HL-60 (cell line): Measurements from ENCODE around the gene LCE3B.

ENCODE experiments used
- DNase-seq, 2 experiments: peaks; one replicate each; pipeline ENCODE4 v3.0.0-alpha.2; 2010 to 2020; ENCODE audit warnings: low read depth in 1 of 2, low spot score in 1 of 2
- H3K27ac ChIP-seq: fragments of 250-450 bp; sonication (Bioruptor Pico); replicated peaks from 2 replicates; pipeline ENCODE4 v1.5.1; 2020; ENCODE audit warnings: mild to moderate bottlenecking, moderate library complexity
- H3K27me3 ChIP-seq: fragments of 250-450 bp; sonication (Bioruptor Pico); 2 replicates; pipeline ENCODE4 v1.5.1; 2021; ENCODE audit warnings: mild to moderate bottlenecking, moderate library complexity; ENCODE audit not compliant: insufficient read depth, poor library complexity, severe bottlenecking
- H3K4me3 ChIP-seq: replicated peaks from 2 replicates; pipeline ENCODE4 v1.5.1; 2011; ENCODE audit warnings: mild to moderate bottlenecking, control low read depth, low read length; ENCODE audit not compliant: insufficient read depth
- GABPA ChIP-seq: IDR thresholded peaks from 2 replicates; pipeline ENCODE4 v1.6.1; 2012; ENCODE audit warnings: low read depth
- POLR2AphosphoS5 ChIP-seq: IDR thresholded peaks from 2 replicates; pipeline ENCODE4 v1.6.1; 2012; ENCODE audit warnings: low read depth
- SPI1 ChIP-seq: IDR thresholded peaks from 2 replicates; pipeline ENCODE4 v1.6.1; 2012; ENCODE audit warnings: low read depth, mild to moderate bottlenecking, borderline replicate concordance
- long read RNA-seq: library from polyadenylated mRNA; unstranded; transcript quantifications from one replicate; pipeline ENCODE4 v2.0.0, GENCODE V29; 2020
- TF ChIP-seq, protein P1 (sequence below): IDR thresholded peaks from one replicate; pipeline ENCODE4 v1.5.1; 2011; ENCODE audit warnings: low read length, control low read depth, inconsistent platforms; ENCODE audit not compliant: insufficient read depth
- TF ChIP-seq, protein P2 (sequence below): IDR thresholded peaks from 2 replicates; pipeline ENCODE4 v1.6.1; 2012; ENCODE audit warnings: low read depth; ENCODE audit not compliant: insufficient replicate concordance

Gene LCE3B, protein sequence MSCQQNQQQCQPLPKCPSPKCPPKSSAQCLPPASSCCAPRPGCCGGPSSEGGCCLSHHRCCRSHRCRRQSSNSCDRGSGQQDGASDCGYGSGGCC
- long read RNA-seq: 0 reads

DNA sequence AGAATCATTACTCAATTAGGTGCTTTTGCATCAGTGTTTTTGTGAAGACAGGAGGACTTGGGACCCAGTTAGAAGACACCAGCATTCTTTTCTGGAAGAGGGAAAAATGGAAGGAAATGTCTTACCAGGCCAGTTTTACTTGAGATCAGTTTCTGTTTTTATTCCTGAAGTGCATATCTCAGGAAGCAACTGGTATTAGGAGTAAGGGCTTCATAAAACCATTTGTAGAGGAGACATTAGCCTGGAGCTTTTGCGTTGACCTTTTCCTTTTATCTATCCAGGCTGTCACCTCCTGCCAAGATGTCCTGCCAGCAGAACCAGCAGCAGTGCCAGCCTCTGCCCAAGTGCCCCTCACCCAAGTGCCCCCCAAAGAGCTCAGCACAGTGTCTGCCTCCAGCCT lies at the start of gene LCE3B:
LCE3B (plus strand) TSS at position 301 of the 400 bp plus-strand sequence; CDS start at position 301, 0 bp downstream.
- DNase-seq: no peak
- no peak within 1 kb of the TSS for H3K4me3 ChIP-seq
- no peak within 1 kb of the TSS for H3K27ac ChIP-seq
- TF ChIP-seq, protein P1, sequence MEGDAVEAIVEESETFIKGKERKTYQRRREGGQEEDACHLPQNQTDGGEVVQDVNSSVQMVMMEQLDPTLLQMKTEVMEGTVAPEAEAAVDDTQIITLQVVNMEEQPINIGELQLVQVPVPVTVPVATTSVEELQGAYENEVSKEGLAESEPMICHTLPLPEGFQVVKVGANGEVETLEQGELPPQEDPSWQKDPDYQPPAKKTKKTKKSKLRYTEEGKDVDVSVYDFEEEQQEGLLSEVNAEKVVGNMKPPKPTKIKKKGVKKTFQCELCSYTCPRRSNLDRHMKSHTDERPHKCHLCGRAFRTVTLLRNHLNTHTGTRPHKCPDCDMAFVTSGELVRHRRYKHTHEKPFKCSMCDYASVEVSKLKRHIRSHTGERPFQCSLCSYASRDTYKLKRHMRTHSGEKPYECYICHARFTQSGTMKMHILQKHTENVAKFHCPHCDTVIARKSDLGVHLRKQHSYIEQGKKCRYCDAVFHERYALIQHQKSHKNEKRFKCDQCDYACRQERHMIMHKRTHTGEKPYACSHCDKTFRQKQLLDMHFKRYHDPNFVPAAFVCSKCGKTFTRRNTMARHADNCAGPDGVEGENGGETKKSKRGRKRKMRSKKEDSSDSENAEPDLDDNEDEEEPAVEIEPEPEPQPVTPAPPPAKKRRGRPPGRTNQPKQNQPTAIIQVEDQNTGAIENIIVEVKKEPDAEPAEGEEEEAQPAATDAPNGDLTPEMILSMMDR: no peak
- TF ChIP-seq POLR2AphosphoS5 (no peak), GABPA (no peak), SPI1 (no peak)
- TF ChIP-seq, protein P2, sequence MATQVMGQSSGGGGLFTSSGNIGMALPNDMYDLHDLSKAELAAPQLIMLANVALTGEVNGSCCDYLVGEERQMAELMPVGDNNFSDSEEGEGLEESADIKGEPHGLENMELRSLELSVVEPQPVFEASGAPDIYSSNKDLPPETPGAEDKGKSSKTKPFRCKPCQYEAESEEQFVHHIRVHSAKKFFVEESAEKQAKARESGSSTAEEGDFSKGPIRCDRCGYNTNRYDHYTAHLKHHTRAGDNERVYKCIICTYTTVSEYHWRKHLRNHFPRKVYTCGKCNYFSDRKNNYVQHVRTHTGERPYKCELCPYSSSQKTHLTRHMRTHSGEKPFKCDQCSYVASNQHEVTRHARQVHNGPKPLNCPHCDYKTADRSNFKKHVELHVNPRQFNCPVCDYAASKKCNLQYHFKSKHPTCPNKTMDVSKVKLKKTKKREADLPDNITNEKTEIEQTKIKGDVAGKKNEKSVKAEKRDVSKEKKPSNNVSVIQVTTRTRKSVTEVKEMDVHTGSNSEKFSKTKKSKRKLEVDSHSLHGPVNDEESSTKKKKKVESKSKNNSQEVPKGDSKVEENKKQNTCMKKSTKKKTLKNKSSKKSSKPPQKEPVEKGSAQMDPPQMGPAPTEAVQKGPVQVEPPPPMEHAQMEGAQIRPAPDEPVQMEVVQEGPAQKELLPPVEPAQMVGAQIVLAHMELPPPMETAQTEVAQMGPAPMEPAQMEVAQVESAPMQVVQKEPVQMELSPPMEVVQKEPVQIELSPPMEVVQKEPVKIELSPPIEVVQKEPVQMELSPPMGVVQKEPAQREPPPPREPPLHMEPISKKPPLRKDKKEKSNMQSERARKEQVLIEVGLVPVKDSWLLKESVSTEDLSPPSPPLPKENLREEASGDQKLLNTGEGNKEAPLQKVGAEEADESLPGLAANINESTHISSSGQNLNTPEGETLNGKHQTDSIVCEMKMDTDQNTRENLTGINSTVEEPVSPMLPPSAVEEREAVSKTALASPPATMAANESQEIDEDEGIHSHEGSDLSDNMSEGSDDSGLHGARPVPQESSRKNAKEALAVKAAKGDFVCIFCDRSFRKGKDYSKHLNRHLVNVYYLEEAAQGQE: no peak
- no peaks in the 10 kb centered on the region for H3K27me3 ChIP-seq

DNA sequence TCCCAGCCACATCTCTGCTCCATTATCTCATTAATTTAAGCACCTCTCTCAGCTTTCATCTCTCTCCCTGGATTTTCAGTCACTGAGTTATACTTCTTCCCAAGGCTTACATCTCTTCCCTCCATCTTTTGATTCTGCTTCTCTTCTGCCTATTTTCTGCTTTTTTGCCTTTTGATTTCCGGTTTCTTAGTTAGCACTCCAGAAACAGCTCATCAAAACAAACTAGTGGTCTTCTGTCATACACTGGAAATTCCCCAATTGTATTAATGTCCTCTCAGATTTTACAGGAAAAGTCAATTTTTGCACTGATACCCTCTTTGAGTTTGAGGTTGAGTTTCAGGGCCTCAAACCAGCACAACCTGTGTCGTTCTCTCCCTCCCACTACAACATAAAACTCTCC lies 48.5 kb upstream of the LCE3B start:
- TF ChIP-seq SPI1 (no peak), POLR2AphosphoS5 (no peak), GABPA (no peak)
- TF ChIP-seq, protein P1: no peak
- TF ChIP-seq, protein P2: no peak
- no peak overlapping the region for H3K27ac ChIP-seq
- no peak for DNase-seq
- no peaks in the 10 kb centered on the region for H3K27me3 ChIP-seq
- H3K4me3 ChIP-seq: no peak overlapping the region

DNA sequence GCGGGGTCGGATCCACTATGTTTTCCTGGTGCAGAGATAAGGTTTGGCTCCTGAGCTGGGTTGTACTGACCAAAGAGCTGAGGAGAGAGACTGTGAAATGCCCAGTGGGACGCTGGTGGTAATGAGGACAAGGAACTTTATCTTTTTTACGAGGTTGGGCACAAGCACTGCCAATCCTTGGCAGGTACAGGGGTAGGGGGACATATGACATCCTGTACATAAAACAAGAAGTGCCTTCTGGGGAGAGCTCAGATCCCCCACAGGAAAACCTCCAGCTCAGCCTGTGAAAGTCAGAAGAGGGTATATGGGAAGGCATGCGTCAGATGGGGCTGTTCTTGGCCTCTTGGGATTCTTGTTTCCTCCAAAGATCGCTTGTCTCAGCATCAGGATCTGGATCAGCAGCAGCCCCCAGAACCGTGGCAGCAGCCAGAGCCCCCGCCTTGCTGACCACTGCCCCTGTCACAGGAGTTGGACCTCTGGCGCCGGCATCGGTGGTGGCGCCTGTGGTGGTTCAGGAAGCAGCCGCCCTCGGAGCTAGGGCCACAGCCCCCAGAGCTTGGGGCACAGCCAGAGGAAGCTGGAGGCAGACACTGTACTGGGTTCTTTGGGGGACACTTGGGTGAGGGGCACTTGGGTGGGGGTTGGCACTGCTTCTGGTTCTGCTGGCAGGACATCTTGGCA lies 47.9 kb upstream of the LCE3B start:
- Histone ChIP-seq H3K4me3 (no peak overlapping the region), H3K27ac (no peak overlapping the region), H3K27me3 (no peaks in the 10 kb centered on the region)
- DNase-seq: no peak
- TF ChIP-seq SPI1: no peak

DNA sequence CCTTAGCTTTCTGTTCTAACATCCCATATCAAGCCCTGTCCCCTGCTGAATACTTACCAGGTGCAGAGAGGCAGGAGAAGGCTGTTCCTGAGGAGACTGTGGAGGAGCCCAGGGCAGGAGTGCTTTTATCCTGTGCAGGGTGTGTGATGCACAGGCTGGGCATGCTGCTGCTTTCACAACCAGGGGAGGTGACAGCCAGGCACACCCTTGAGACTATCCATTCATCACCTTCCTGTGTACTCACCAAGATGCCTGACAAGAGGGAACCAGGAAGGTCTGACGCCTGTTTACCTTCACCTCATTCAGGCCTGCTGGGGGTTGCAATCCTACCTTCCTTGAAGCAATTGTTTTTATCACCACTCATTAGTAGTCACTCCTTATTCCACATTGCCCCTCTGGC lies 46.9 kb upstream of the LCE3B start, which contains the start of gene LCE3E:
LCE3E (minus strand) TSS at position 100 of the 400 bp plus-strand sequence. CDS start 572 bp downstream, outside the sequence.
- Histone ChIP-seq H3K27me3 (no peaks in the 10 kb centered on the region), H3K27ac (no peak within 1 kb of the TSS), H3K4me3 (no peak within 1 kb of the TSS)
- TF ChIP-seq, protein P1: no peak
- no peak for TF ChIP-seq POLR2AphosphoS5
- no peak for TF ChIP-seq GABPA
- TF ChIP-seq, protein P2: no peak
- TF ChIP-seq SPI1: no peak
- no peak for DNase-seq
